ENCODE measurements around the gene PDCD6IP.

Gene PDCD6IP

GRCh38 chr3:33898901-33899300 lies 100.5 kb downstream of the PDCD6IP start:
- no peak for DNase-seq

GRCh38 chr3:33900440-33900808 lies 102.0 kb downstream of the PDCD6IP start:
- DNase-seq: no peak

GRCh38 chr3:33900809-33901505 lies 102.5 kb downstream of the PDCD6IP start:
- DNase-seq: no peak

GRCh38 chr3:33901862-33902563 lies 103.6 kb downstream of the PDCD6IP start:
- DNase-seq: no peak

GRCh38 chr3:33904730-33905129 lies 106.3 kb downstream of the PDCD6IP start:
- DNase-seq: no peak

- DNase-seq: no peak
Measured at GRCh38 chr3:33908250-33908851, 109.9 kb downstream of the PDCD6IP start.

- DNase-seq: no peak
Measured at GRCh38 chr3:33909547-33909946, 111.1 kb downstream of the PDCD6IP start.

GRCh38 chr3:33910031-33910430 lies 111.6 kb downstream of the PDCD6IP start:
- no peak for DNase-seq

GRCh38 chr3:33911525-33912322 lies 113.3 kb downstream of the PDCD6IP start:
- peak; percentile 71 for DNase-seq

GRCh38 chr3:33914212-33914611 lies 115.8 kb downstream of the PDCD6IP start:
- DNase-seq: no peak

GRCh38 chr3:33914731-33915379 lies 116.4 kb downstream of the PDCD6IP start:
- no peak for DNase-seq

- DNase-seq: peak; percentile 33
Measured at GRCh38 chr3:33915796-33916546, 117.5 kb downstream of the PDCD6IP start.

- DNase-seq: no peak
Measured at GRCh38 chr3:33918126-33918756, 119.8 kb downstream of the PDCD6IP start.
